K562 (cell line): ENCODE results near the gene HBP1. TPM values are rescaled to one million over a fixed set of nuclear protein-coding genes. Genes with fewer than 3 reads are reported as not detected.

Source experiments
- ATAC-seq: fragments of 200-7000 bp; cut with Tn5 transposase; 3 replicates; pipeline ENCODE4 v1.9.1; 2020; ENCODE audit warnings: moderate library complexity
- BruUV-seq: library from RNA; stranded (reverse); fragments of 400-500 nt; replicated peaks from 2 replicates; lab custom pipeline; 2021; lab: Mats Ljungman, UMichigan
- CTCF ChIA-PET: fragments of 300-600 bp; formaldehyde crosslinking; extraction: SDS; loops from one replicate; lab custom pipeline; 2021; ENCODE audit warnings: low intra/inter-chr PET ratio; lab: Yijun Ruan, JAX
- POLR2A ChIA-PET: fragments of 300-600, 350-650 bp; sonication (Branson Sonifier 250); formaldehyde crosslinking; extraction: SDS; loops from one replicate; lab custom pipeline; 2021; ENCODE audit warnings: antibody characterized with exemption, inconsistent platforms; lab: Yijun Ruan, JAX
- DNase-seq, 4 experiments: peaks; one replicate each; pipeline versions ENCODE4 v3.0.0 to v3.0.0-alpha.2; 2011 to 2018; ENCODE audit warnings: low spot score in 3 of 4, mixed read lengths in 3 of 4; ENCODE audit errors: extremely low read depth in 1 of 4
- FAIRE-seq: peaks from 2 replicates; lab custom pipeline; 2011; peaks lifted over from hg19 to GRCh38; lab: Jason Lieb, UNC
- H2AFZ ChIP-seq: 2 replicates; pipeline ENCODE4 v1.6.0; 2011; ENCODE audit warnings: low read depth, low read length, control low read depth, inconsistent platforms
- H3K27ac ChIP-seq: fragments of 200-600 bp; 3 replicates; pipeline ENCODE4 v1.8.0; 2011; ENCODE audit warnings: low read depth, mild to moderate bottlenecking, control low read depth, inconsistent platforms, low read length, moderate library complexity, mixed read lengths; ENCODE audit errors: extremely low read depth
- H3K27me3 ChIP-seq, 2 experiments: fragments of 300-600 bp in 1 of 2; 2 replicates in 1 of 2; 3 replicates in 1 of 2; pipeline versions ENCODE4 v1.6.0 to v1.8.0; 2011; ENCODE audit warnings: inconsistent platforms in 2 of 2, low read length in 2 of 2, mild to moderate bottlenecking in 1 of 2, mixed read lengths in 1 of 2, moderate library complexity in 1 of 2; ENCODE audit not compliant: control insufficient read depth in 2 of 2, insufficient read depth in 2 of 2
- H3K36me3 ChIP-seq: fragments of 300-600 bp; 3 replicates; pipeline ENCODE4 v1.8.0; 2011; ENCODE audit warnings: mild to moderate bottlenecking, low read length, inconsistent platforms; ENCODE audit not compliant: control insufficient read depth, insufficient read depth
- H3K4me1 ChIP-seq, 2 experiments: fragments of 200-600 bp in 1 of 2; replicated peaks in 1 of 2; 2 replicates in 1 of 2; 3 replicates in 1 of 2; pipeline versions ENCODE4 v1.5.1 to v1.8.0; 2011; ENCODE audit warnings: inconsistent platforms in 2 of 2, low read length in 2 of 2, mild to moderate bottlenecking in 1 of 2, mixed read lengths in 1 of 2, moderate library complexity in 1 of 2; ENCODE audit not compliant: control insufficient read depth in 2 of 2, insufficient read depth in 2 of 2
- H3K4me2 ChIP-seq: 2 replicates; pipeline ENCODE4 v1.6.1; 2011; ENCODE audit warnings: low read length, control low read depth, inconsistent platforms, mixed read lengths; ENCODE audit not compliant: insufficient read depth
- H3K4me3 ChIP-seq: fragments of 200-600 bp; sonication (generic), shearing (Covaris generic); 2 replicates; pipeline ENCODE4 v1.5.1; 2016; ENCODE audit warnings: control low read depth, inconsistent platforms
- H3K79me2 ChIP-seq: fragments of 200-600 bp; 3 replicates; pipeline ENCODE4 v1.8.0; 2011; ENCODE audit warnings: low read length, inconsistent platforms; ENCODE audit not compliant: control insufficient read depth, insufficient read depth
- H3K9ac ChIP-seq, 2 experiments: 2 replicates each; pipeline versions ENCODE4 v1.6.0 to v1.6.1; 2011; ENCODE audit warnings: low read depth in 2 of 2, low read length in 2 of 2, control low read depth in 1 of 2, inconsistent platforms in 1 of 2, mild to moderate bottlenecking in 1 of 2, mixed read lengths in 1 of 2; ENCODE audit not compliant: insufficient read depth in 1 of 2
- H3K9me1 ChIP-seq: one replicate; pipeline ENCODE4 v1.6.0; 2011; ENCODE audit warnings: inconsistent platforms, mild to moderate bottlenecking, low read length, moderate library complexity; ENCODE audit not compliant: control insufficient read depth, insufficient read depth
- H3K9me3 ChIP-seq: replicated peaks from 2 replicates; pipeline ENCODE4 v1.5.1; 2011; ENCODE audit warnings: low read depth, low read length, inconsistent platforms; ENCODE audit not compliant: control insufficient read depth, insufficient read depth
- H4K20me1 ChIP-seq: replicated peaks from 2 replicates; pipeline ENCODE4 v1.6.1; 2011; ENCODE audit warnings: low read length, inconsistent platforms, mixed read lengths; ENCODE audit not compliant: control insufficient read depth, insufficient read depth
- BMI1 ChIP-seq: fragments of 150-350 bp; IDR thresholded peaks from 2 replicates; pipeline ENCODE4 v1.6.1; 2014; ENCODE audit warnings: low read length
- CBX2 ChIP-seq: fragments of 200-600 bp; sonication (generic); IDR thresholded peaks from one replicate; pipeline ENCODE4 v1.6.1; 2012; ENCODE audit warnings: mild to moderate bottlenecking, low read length, inconsistent platforms; ENCODE audit not compliant: insufficient read depth, poor library complexity, severe bottlenecking
- DPF2 ChIP-seq: fragments of 450-650 bp; IDR thresholded peaks from 2 replicates; pipeline ENCODE4 v1.6.1; 2016
- EGR1 ChIP-seq: fragments of 450-650 bp; conservative IDR thresholded peaks from 2 replicates; pipeline ENCODE4 v1.6.1; 2017; ENCODE audit warnings: mild to moderate bottlenecking
- ESRRA ChIP-seq: fragments of 450-650 bp; IDR thresholded peaks from 2 replicates; pipeline ENCODE4 v1.6.1; 2014; ENCODE audit warnings: low read depth, mild to moderate bottlenecking, moderate library complexity, borderline replicate concordance
- KDM1A ChIP-seq, 2 experiments: fragments of 450-650 bp; IDR thresholded peaks; 2 replicates each; pipeline ENCODE4 v1.6.1; 2016; ENCODE audit warnings: mild to moderate bottlenecking in 2 of 2
- MEIS2 ChIP-seq: fragments of 450-650 bp; IDR thresholded peaks from 2 replicates; pipeline ENCODE4 v1.6.1; 2014; ENCODE audit warnings: mild to moderate bottlenecking; ENCODE audit not compliant: partially characterized antibody
- NELFE ChIP-seq: IDR thresholded peaks from 2 replicates; pipeline ENCODE4 v1.6.1; 2011; ENCODE audit warnings: mild to moderate bottlenecking; ENCODE audit not compliant: insufficient read depth, insufficient read length
- NFIC ChIP-seq: fragments of 450-650 bp; IDR thresholded peaks from 2 replicates; pipeline ENCODE4 v1.6.1; 2017; ENCODE audit warnings: mild to moderate bottlenecking, inconsistent platforms
- SNRNP70 ChIP-seq: fragments of 200-400 bp; formaldehyde crosslinking; optimal IDR thresholded peaks from 2 replicates; pipeline ENCODE3; 2017; ENCODE audit warnings: low read depth, low read length
- ZNF253 ChIP-seq: fragments of 250-450 bp; sonication (Bioruptor Pico); conservative IDR thresholded peaks from 2 replicates; pipeline ENCODE4 v1.6.1; 2021; ENCODE audit warnings: mild to moderate bottlenecking
- WGBS: fragments of 100-300 bp; shearing (Covaris generic); methylation state at CpG from one replicate; pipeline ENCODE4 v1.1.6; 2016; ENCODE audit warnings: low coverage, mixed read lengths; ENCODE audit not compliant: insufficient coverage; ENCODE audit errors: missing lambda C conversion rate; 5-methylcytosine and 5-hydroxymethylcytosine counted together
- in situ Hi-C: fragments of 300-500 bp; cut with MboI; formaldehyde crosslinking; loops from 4 replicates; pipeline ENCODE4 v1.15.0; 2018; ENCODE audit warnings: inconsistent platforms, mixed read lengths
- intact Hi-C: fragments of 100-400 bp; cut with micrococcal nuclease; formaldehyde crosslinking; loops from 2 replicates; pipeline ENCODE4 v1.14.2; 2022
- polyA plus RNA-seq, 8 experiments: library from polyadenylated mRNA; depleted of rRNA in 4 of 8; stranded (reverse) in 5 of 8; unstranded in 3 of 8; fragments of >200 nt; fragmentation: Nextera tagmentation in 2 of 8; fragmentation: Illumina TruSeq in 1 of 8; extraction: Ambion mirVana in 2 of 8; extraction: Trizol in 1 of 8; gene quantifications; 2 replicates each; pipeline versions ENCODE4 v1.2.1 to v1.2.3, GENCODE V29; 2011 to 2014; ENCODE audit warnings: inconsistent platforms in 1 of 8, missing spikeins in 1 of 8
- total RNA-seq, 7 experiments: library from RNA; depleted of rRNA in 6 of 7; stranded (reverse); fragments of >200 nt in 6 of 7; fragmentation: Illumina TruSeq in 2 of 7; extraction: Trizol in 2 of 7; gene quantifications; 2 replicates each; pipeline versions ENCODE4 v1.2.1 to v1.2.3, GENCODE V29; 2011 to 2021; ENCODE audit warnings: low replicate concordance in 1 of 7
- TF ChIP-seq, protein P1 (sequence below): IDR thresholded peaks from 2 replicates; pipeline ENCODE4 v1.6.1; 2014; ENCODE audit warnings: antibody characterized with exemption
- TF ChIP-seq, protein P2 (sequence below): sonication (generic); formaldehyde crosslinking; IDR thresholded peaks from 2 replicates; pipeline ENCODE4 v1.8.1; 2022; ENCODE audit warnings: missing genetic modification reagents
- TF ChIP-seq, protein P3 (sequence below): fragments of 250-450 bp; sonication (Bioruptor Pico); IDR thresholded peaks from 2 replicates; pipeline ENCODE4 v1.5.1; 2021; ENCODE audit warnings: mild to moderate bottlenecking
- TF ChIP-seq, protein P4 (sequence below), 2 experiments: fragments of 450-650 bp; IDR thresholded peaks; 2 replicates each; pipeline ENCODE4 v1.6.1; 2016

Gene HBP1
- total and polyA plus RNA-seq, 9 of the 15 experiments (the other 6 are each of a cell fraction or from before 2014, with no cell fraction given): 18.7 to 59.9 (median 27.0) TPM

- CTCF ChIA-PET: no interaction called here
- in situ Hi-C loops: no loop called here
- H3K9me1 ChIP-seq: no peaks in the 10 kb centered on the region
- TF ChIP-seq, protein P1, sequence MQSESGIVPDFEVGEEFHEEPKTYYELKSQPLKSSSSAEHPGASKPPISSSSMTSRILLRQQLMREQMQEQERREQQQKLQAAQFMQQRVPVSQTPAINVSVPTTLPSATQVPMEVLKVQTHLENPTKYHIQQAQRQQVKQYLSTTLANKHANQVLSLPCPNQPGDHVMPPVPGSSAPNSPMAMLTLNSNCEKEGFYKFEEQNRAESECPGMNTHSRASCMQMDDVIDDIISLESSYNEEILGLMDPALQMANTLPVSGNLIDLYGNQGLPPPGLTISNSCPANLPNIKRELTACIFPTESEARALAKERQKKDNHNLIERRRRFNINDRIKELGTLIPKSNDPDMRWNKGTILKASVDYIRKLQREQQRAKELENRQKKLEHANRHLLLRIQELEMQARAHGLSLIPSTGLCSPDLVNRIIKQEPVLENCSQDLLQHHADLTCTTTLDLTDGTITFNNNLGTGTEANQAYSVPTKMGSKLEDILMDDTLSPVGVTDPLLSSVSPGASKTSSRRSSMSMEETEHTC: no peak
- TF ChIP-seq DPF2 (0 out of 2 replicates have a peak, but pooled peaks have one; percentile 23), ESRRA (no peak), MEIS2 (peak; percentile 6), CBX2 (no peak), EGR1 (peak; percentile 87), ZNF253 (CRISPR knock-in tag) (0 out of 2 replicates have a peak, but pooled peaks have one; percentile 35), SNRNP70 (no peak), NFIC (0 out of 2 replicates have a peak, but pooled peaks have one; percentile 5), BMI1 (no peak), KDM1A (IDR thresholded peaks at IDR 0.05) (peak; percentile 65 to 67; a peak in 3 of 4 replicates), NELFE (no peak)
- TF ChIP-seq, protein P2, sequence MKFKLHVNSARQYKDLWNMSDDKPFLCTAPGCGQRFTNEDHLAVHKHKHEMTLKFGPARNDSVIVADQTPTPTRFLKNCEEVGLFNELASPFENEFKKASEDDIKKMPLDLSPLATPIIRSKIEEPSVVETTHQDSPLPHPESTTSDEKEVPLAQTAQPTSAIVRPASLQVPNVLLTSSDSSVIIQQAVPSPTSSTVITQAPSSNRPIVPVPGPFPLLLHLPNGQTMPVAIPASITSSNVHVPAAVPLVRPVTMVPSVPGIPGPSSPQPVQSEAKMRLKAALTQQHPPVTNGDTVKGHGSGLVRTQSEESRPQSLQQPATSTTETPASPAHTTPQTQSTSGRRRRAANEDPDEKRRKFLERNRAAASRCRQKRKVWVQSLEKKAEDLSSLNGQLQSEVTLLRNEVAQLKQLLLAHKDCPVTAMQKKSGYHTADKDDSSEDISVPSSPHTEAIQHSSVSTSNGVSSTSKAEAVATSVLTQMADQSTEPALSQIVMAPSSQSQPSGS (CRISPR knock-in tag): no peak
- TF ChIP-seq, protein P3, sequence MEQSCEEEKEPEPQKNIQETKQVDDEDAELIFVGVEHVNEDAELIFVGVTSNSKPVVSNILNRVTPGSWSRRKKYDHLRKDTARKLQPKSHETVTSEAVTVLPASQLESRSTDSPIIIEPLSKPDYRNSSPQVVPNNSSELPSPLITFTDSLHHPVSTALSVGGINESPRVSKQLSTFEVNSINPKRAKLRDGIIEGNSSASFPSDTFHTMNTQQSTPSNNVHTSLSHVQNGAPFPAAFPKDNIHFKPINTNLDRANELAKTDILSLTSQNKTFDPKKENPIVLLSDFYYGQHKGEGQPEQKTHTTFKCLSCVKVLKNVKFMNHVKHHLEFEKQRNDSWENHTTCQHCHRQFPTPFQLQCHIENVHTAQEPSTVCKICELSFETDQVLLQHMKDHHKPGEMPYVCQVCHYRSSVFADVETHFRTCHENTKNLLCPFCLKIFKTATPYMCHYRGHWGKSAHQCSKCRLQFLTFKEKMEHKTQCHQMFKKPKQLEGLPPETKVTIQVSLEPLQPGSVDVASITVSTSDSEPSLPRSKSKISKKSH: no peak
- TF ChIP-seq, protein P4, sequence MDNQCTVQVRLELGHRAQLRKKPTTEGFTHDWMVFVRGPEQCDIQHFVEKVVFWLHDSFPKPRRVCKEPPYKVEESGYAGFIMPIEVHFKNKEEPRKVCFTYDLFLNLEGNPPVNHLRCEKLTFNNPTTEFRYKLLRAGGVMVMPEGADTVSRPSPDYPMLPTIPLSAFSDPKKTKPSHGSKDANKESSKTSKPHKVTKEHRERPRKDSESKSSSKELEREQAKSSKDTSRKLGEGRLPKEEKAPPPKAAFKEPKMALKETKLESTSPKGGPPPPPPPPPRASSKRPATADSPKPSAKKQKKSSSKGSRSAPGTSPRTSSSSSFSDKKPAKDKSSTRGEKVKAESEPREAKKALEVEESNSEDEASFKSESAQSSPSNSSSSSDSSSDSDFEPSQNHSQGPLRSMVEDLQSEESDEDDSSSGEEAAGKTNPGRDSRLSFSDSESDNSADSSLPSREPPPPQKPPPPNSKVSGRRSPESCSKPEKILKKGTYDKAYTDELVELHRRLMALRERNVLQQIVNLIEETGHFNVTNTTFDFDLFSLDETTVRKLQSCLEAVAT (IDR thresholded peaks at IDR 0.05): no peak
Measured at GRCh38 chr7:107179326-107180164, 10.7 kb downstream of the HBP1 start.

More at GRCh38 chr7:107179326-107180164, 10.7 kb downstream of the HBP1 start:
- Histone ChIP-seq H2AFZ (no peak overlapping the region), H3K27ac (no peak overlapping the region), H3K4me2 (no peak overlapping the region), H3K27me3 (no peaks in the 10 kb centered on the region), H3K4me1 (peaks cover 0 to 6% of the 10 kb centered on the region in 2 experiments; a peak in 2 of 5 replicates), H3K79me2 (peaks cover 23% of the 10 kb centered on the region; the same call in 2 of the 3 replicates), H3K9ac (no peak overlapping the region), H4K20me1 (no peaks in the 10 kb centered on the region), H3K9me3 (no peaks in the 10 kb centered on the region), H3K4me3 (no peak overlapping the region), H3K36me3 (peaks cover 30% of the 10 kb centered on the region; the same call in 2 of the 3 replicates)
- intact Hi-C loops: no loop called here
- POLR2A ChIA-PET: interaction anchor here (0.7 to 3.1 kb wide), 6 partner anchors 8 to 202 kb away, joined by 3 to 35 read pairs (median 4); partner anchors contain the start of gene HBP1
- BruUV-seq: no TSS peak
- 59% methylated on average over 14 of the region's 14 CpGs for WGBS
- FAIRE-seq: peak; percentile 29
- peak in 2 of 4 experiments; percentile 27 to 39 for DNase-seq
- ATAC-seq: peak; percentile 34
